Gastrocnemius medialis (tissue), 4 donors: ENCODE data around the gene RIN3.

Experiments used
- CTCF ChIP-seq, 5 experiments: fragments of 450-650 bp in 3 of 5; fragments of 200-600 bp in 2 of 5; sonication (generic) in 2 of 5; IDR thresholded peaks in 4 of 5; conservative IDR thresholded peaks in 1 of 5; 1 replicate in 4 of 5; 2 replicates in 1 of 5; pipeline ENCODE4 v1.5.1; 2016 to 2019; ENCODE audit warnings: antibody characterized with exemption in 5 of 5, mild to moderate bottlenecking in 3 of 5, moderate library complexity in 3 of 5
- POLR2A ChIP-seq, 2 donors: fragments of 450-650 bp; IDR thresholded peaks; one replicate each; pipeline ENCODE4 v1.6.1; 2017; ENCODE audit warnings: antibody characterized with exemption in 2 of 2, mild to moderate bottlenecking in 2 of 2, moderate library complexity in 2 of 2

- TF ChIP-seq POLR2A (IDR thresholded peaks at IDR 0.05) (no peak), CTCF (IDR thresholded peaks at IDR 0.05 in 4 of 5, conservative IDR thresholded peaks at IDR 0.05 in 1 of 5) (no peak)
These were observed 142.9 kb downstream of the RIN3 start for GRCh38 chr14:92656306-92657081.
